GM23338 (cell line): Measurements from ENCODE around the gene NME2. TPM values are rescaled to one million over a fixed set of nuclear protein-coding genes. Genes with fewer than 3 reads are reported as not detected.

Source experiments
- ATAC-seq: fragments of 200-7000 bp; cut with Tn5 transposase; 3 replicates; pipeline ENCODE4 v1.9.1; 2020
- DNase-seq: peaks from one replicate; pipeline ENCODE4 v3.0.0-alpha.2; 2015; ENCODE audit warnings: low spot score
- H2AFZ ChIP-seq: fragments of 200-600 bp; sonication (generic); 2 replicates; pipeline ENCODE4 v1.8.0; 2016; ENCODE audit warnings: antibody characterized with exemption, mild to moderate bottlenecking, moderate library complexity
- H3F3A ChIP-seq: fragments of 200-600 bp; sonication (generic); replicated peaks from 2 replicates; pipeline ENCODE4 v1.8.0; 2017; ENCODE audit warnings: antibody characterized with exemption, mixed run types, low read depth
- H3K27ac ChIP-seq: fragments of 200-600 bp; sonication (generic); 2 replicates; pipeline ENCODE4 v1.6.1; 2016; ENCODE audit warnings: low read depth
- H3K27me3 ChIP-seq: fragments of 200-600 bp; sonication (generic); 2 replicates; pipeline ENCODE4 v1.8.0; 2016; ENCODE audit warnings: mild to moderate bottlenecking, mixed run types, moderate library complexity; ENCODE audit not compliant: insufficient read depth
- H3K36me3 ChIP-seq: fragments of 200-600 bp; sonication (generic); 2 replicates; pipeline ENCODE4 v1.8.0; 2016; ENCODE audit warnings: mild to moderate bottlenecking; ENCODE audit not compliant: insufficient read depth
- H3K4me1 ChIP-seq: fragments of 200-600 bp; sonication (generic); 2 replicates; pipeline ENCODE4 v1.8.0; 2016; ENCODE audit warnings: mild to moderate bottlenecking, moderate library complexity; ENCODE audit not compliant: insufficient read depth
- H3K4me2 ChIP-seq: fragments of 200-600 bp; sonication (generic); 2 replicates; pipeline ENCODE4 v1.7.1; 2017; ENCODE audit warnings: mixed run types
- H3K4me3 ChIP-seq: fragments of 200-600 bp; sonication (generic); 2 replicates; pipeline ENCODE4 v1.6.1; 2016; ENCODE audit warnings: mixed run types
- H3K79me2 ChIP-seq: fragments of 200-600 bp; sonication (generic); replicated peaks from 2 replicates; pipeline ENCODE4 v1.8.0; 2017; ENCODE audit warnings: mild to moderate bottlenecking; ENCODE audit not compliant: insufficient read depth
- H3K9me2 ChIP-seq: fragments of 200-600 bp; sonication (generic); 2 replicates; pipeline ENCODE4 v1.8.0; 2017; ENCODE audit not compliant: insufficient read depth
- H4K20me1 ChIP-seq: fragments of 200-600 bp; sonication (generic); replicated peaks from 2 replicates; pipeline ENCODE4 v1.8.0; 2017; ENCODE audit warnings: mild to moderate bottlenecking; ENCODE audit not compliant: insufficient read depth
- H3K27ac Mint-ChIP-seq: 2 replicates; pipeline ENCODE4 v1.8.0; 2020; ENCODE audit warnings: inconsistent platforms, mild to moderate bottlenecking, moderate library complexity, mixed read lengths
- H3K27me3 Mint-ChIP-seq: 3 replicates; pipeline ENCODE4 v1.8.0; 2022; ENCODE audit warnings: low read depth, mild to moderate bottlenecking, moderate library complexity, mixed read lengths, inconsistent platforms; ENCODE audit not compliant: insufficient read depth, poor library complexity
- H3K36me3 Mint-ChIP-seq: 3 replicates; pipeline ENCODE4 v1.8.0; 2021; ENCODE audit warnings: low read depth, mild to moderate bottlenecking, inconsistent platforms, moderate library complexity, mixed read lengths
- H3K4me1 Mint-ChIP-seq: 3 replicates; pipeline ENCODE4 v1.8.0; 2020; ENCODE audit warnings: mild to moderate bottlenecking, inconsistent platforms, mixed read lengths
- H3K4me3 Mint-ChIP-seq: 3 replicates; pipeline ENCODE4 v1.8.0; 2021; ENCODE audit warnings: moderate library complexity, mild to moderate bottlenecking, inconsistent platforms, mixed read lengths
- H3K9me3 Mint-ChIP-seq: 3 replicates; pipeline ENCODE4 v1.8.0; 2020; ENCODE audit warnings: moderate library complexity, mild to moderate bottlenecking, inconsistent platforms, mixed read lengths
- CREB1 ChIP-seq: fragments of 250-450 bp; sonication (Bioruptor Pico); IDR thresholded peaks from 2 replicates; pipeline ENCODE4 v1.5.0; 2020; ENCODE audit warnings: low read depth, mild to moderate bottlenecking, moderate library complexity
- EZH2 ChIP-seq: fragments of 200-600 bp; sonication (generic); IDR thresholded peaks from one replicate; pipeline ENCODE4 v1.8.0; 2017; ENCODE audit warnings: antibody characterized with exemption, mild to moderate bottlenecking, low read depth; ENCODE audit not compliant: unreplicated experiment
- EZH2phosphoT487 ChIP-seq: fragments of 200-600 bp; sonication (generic); IDR thresholded peaks from one replicate; pipeline ENCODE4 v1.8.1; 2018; ENCODE audit warnings: antibody characterized with exemption; ENCODE audit not compliant: unreplicated experiment
- JUNB ChIP-seq: IDR thresholded peaks from one replicate; pipeline ENCODE4 v1.6.1; 2016; ENCODE audit warnings: antibody characterized with exemption; ENCODE audit not compliant: unreplicated experiment
- POLR2AphosphoS5 ChIP-seq: IDR thresholded peaks from 2 replicates; pipeline ENCODE4 v1.6.1; 2016; ENCODE audit warnings: antibody characterized with exemption, low read depth
- STAT1 ChIP-seq: IDR thresholded peaks from one replicate; pipeline ENCODE4 v1.6.1; 2016; ENCODE audit warnings: antibody characterized with exemption; ENCODE audit not compliant: unreplicated experiment
- ZNF462 ChIP-seq: fragments of 250-450 bp; sonication (Bioruptor Pico); IDR thresholded peaks from 2 replicates; pipeline ENCODE4 v1.5.0; 2020; ENCODE audit warnings: mild to moderate bottlenecking, moderate library complexity
- polyA plus RNA-seq: library from polyadenylated mRNA; unstranded; fragments of >200 nt; fragmentation: Nextera tagmentation; extraction: Ambion mirVana; gene quantifications from 2 replicates; pipeline ENCODE4 v1.2.1, GENCODE V29; 2016
- total RNA-seq: library from RNA; depleted of rRNA; stranded (reverse); fragments of >200 nt; shearing (Covaris generic); gene quantifications from 2 replicates; pipeline ENCODE4 v1.2.3, GENCODE V29; 2014

Gene NME2
- total and polyA plus RNA-seq, 2 experiments from 2014 or later = 667 to 939 TPM

GRCh38 chr17:51214920-51215319, 48.7 kb downstream of the NME2 start:
- Histone ChIP-seq H3K27me3 (no peaks in the 10 kb centered on the region), H3K4me3 (no peak overlapping the region), H3K4me2 (no peak overlapping the region), H3K27ac (no peak overlapping the region), H4K20me1 (peaks cover 6% of the 10 kb centered on the region; the same call in 1 of the 2 replicates), H3K79me2 (0 out of 2 replicates have a peak, but pooled peaks cover 5% of the 10 kb centered on the region), H3K36me3 (peaks cover 66% of the 10 kb centered on the region; the same call in 1 of the 2 replicates), H3K4me1 (no peaks in the 10 kb centered on the region), H2AFZ (no peak overlapping the region), H3K9me2 (no peaks in the 10 kb centered on the region), H3F3A (no peaks in the 10 kb centered on the region)
- H3K4me3 Mint-ChIP-seq = no peak overlapping the region
- H3K36me3 Mint-ChIP-seq = peaks cover 73% of the 10 kb centered on the region
- H3K27me3 Mint-ChIP-seq = peaks cover 2% of the 10 kb centered on the region
- no peaks in the 10 kb centered on the region for H3K4me1 Mint-ChIP-seq
- no peak for TF ChIP-seq STAT1
- no peak for TF ChIP-seq EZH2
- no peak for TF ChIP-seq JUNB
- no peak for TF ChIP-seq ZNF462
- TF ChIP-seq CREB1 (CRISPR knock-in tag) = no peak
- TF ChIP-seq POLR2AphosphoS5 = no peak
- TF ChIP-seq EZH2phosphoT487 = no peak
- ATAC-seq = no peak
- no peak for DNase-seq
- no peak overlapping the region for H3K27ac Mint-ChIP-seq
- no peaks in the 10 kb centered on the region for H3K9me3 Mint-ChIP-seq

- Histone ChIP-seq H3K4me1 (no peaks in the 10 kb centered on the region), H3K27ac (no peak overlapping the region), H3K4me2 (no peak overlapping the region), H3K4me3 (no peak overlapping the region), H3K79me2 (peaks cover 13% of the 10 kb centered on the region), H3K27me3 (no peaks in the 10 kb centered on the region), H3F3A (no peaks in the 10 kb centered on the region), H3K9me2 (no peaks in the 10 kb centered on the region), H2AFZ (no peak overlapping the region), H4K20me1 (peaks cover 9% of the 10 kb centered on the region; the same call in 1 of the 2 replicates), H3K36me3 (peaks cover 74% of the 10 kb centered on the region)
- H3K27ac Mint-ChIP-seq = no peak overlapping the region
- H3K9me3 Mint-ChIP-seq = no peaks in the 10 kb centered on the region
- no peak overlapping the region for H3K4me3 Mint-ChIP-seq
- ATAC-seq (no peak), DNase-seq (no peak)
- peaks cover 74% of the 10 kb centered on the region for H3K36me3 Mint-ChIP-seq
- peaks cover 3% of the 10 kb centered on the region for H3K27me3 Mint-ChIP-seq
- no peaks in the 10 kb centered on the region for H3K4me1 Mint-ChIP-seq
- no peak for TF ChIP-seq EZH2
- no peak for TF ChIP-seq POLR2AphosphoS5
- no peak for TF ChIP-seq ZNF462
- TF ChIP-seq STAT1 = no peak
These were observed 51.7 kb downstream of the NME2 start for GRCh38 chr17:51217946-51218345.
